GM10266 (cell line): ENCODE results near the gene CRIM1.
A peak's percentile ranks its signal among the peaks of the same experiment; 100 is the strongest.

Experiments
- DNase-seq: peaks from one replicate; pipeline ENCODE4 v3.0.0; 2012; ENCODE audit errors: extremely low spot score
- CTCF ChIP-seq: IDR thresholded peaks from 2 replicates; pipeline ENCODE4 v1.5.1; 2012; ENCODE audit warnings: mild to moderate bottlenecking, low read depth; ENCODE audit not compliant: control insufficient read depth, insufficient read depth; ENCODE audit errors: missing control alignments

CRIM1 gene

GRCh38 chr2:36456227-36457175, 100.9 kb downstream of the CRIM1 start:
- DNase-seq: no peak
- no peak for TF ChIP-seq CTCF

- no peak for DNase-seq
- TF ChIP-seq CTCF: no peak
Observed at GRCh38 chr2:36458106-36458505, 102.5 kb downstream of the CRIM1 start.

GRCh38 chr2:36459725-36460137, 104.2 kb downstream of the CRIM1 start:
- TF ChIP-seq CTCF: peak; percentile 19
- DNase-seq: no peak

GRCh38 chr2:36461039-36461681, 105.6 kb downstream of the CRIM1 start:
- no peak for TF ChIP-seq CTCF
- no peak for DNase-seq

GRCh38 chr2:36462311-36462935, 106.8 kb downstream of the CRIM1 start:
- no peak for DNase-seq
- no peak for TF ChIP-seq CTCF

GRCh38 chr2:36463365-36463764, 107.8 kb downstream of the CRIM1 start:
- TF ChIP-seq CTCF: no peak
- no peak for DNase-seq
